Neural progenitor cell (in vitro differentiated cells): ENCODE data around the gene CHD5. TPM values are rescaled to one million over a fixed set of nuclear protein-coding genes. Genes with fewer than 3 reads are reported as not detected.

Experiments
- DNase-seq: peaks from one replicate; pipeline ENCODE4 v3.0.0-alpha.2; 2016; ENCODE audit warnings: low spot score
- H2AFZ ChIP-seq: fragments of 200-600 bp; sonication (generic); replicated peaks from 2 replicates; pipeline ENCODE4 v1.6.1; 2016; ENCODE audit warnings: antibody characterized with exemption
- H3F3A ChIP-seq: fragments of 200-600 bp; sonication (generic); 2 replicates; pipeline ENCODE4 v1.6.1; 2016; ENCODE audit warnings: antibody characterized with exemption, low read depth
- H3K27ac ChIP-seq: fragments of 200-600 bp; sonication (generic); 2 replicates; pipeline ENCODE4 v1.5.1; 2016; ENCODE audit warnings: mild to moderate bottlenecking
- H3K27me3 ChIP-seq: fragments of 200-600 bp; sonication (generic); 2 replicates; pipeline ENCODE4 v1.6.1; 2016; ENCODE audit warnings: mild to moderate bottlenecking, moderate library complexity
- H3K36me3 ChIP-seq: fragments of 200-600 bp; sonication (generic); 2 replicates; pipeline ENCODE4 v1.5.1; 2016
- H3K4me1 ChIP-seq: fragments of 200-600 bp; sonication (generic); 2 replicates; pipeline ENCODE4 v1.6.1; 2016; ENCODE audit warnings: mixed run types
- H3K4me2 ChIP-seq: fragments of 200-600 bp; sonication (generic); 2 replicates; pipeline ENCODE4 v1.6.1; 2016
- H3K4me3 ChIP-seq: fragments of 200-600 bp; sonication (generic); 2 replicates; pipeline ENCODE4 v1.5.1; 2016
- H3K79me2 ChIP-seq: fragments of 200-600 bp; sonication (generic); 2 replicates; pipeline ENCODE4 v1.6.1; 2016; ENCODE audit warnings: low read depth
- H3K9ac ChIP-seq: fragments of 200-600 bp; sonication (generic); 2 replicates; pipeline ENCODE4 v1.6.1; 2016
- H3K9me3 ChIP-seq: fragments of 200-600 bp; sonication (generic); 2 replicates; pipeline ENCODE4 v1.5.1; 2016; ENCODE audit warnings: low read depth
- H4K20me1 ChIP-seq: fragments of 200-600 bp; sonication (generic); 2 replicates; pipeline ENCODE4 v1.6.1; 2016; ENCODE audit warnings: low read depth
- H3K27ac Mint-ChIP-seq: 3 replicates; pipeline ENCODE4 v1.8.0; 2021; ENCODE audit warnings: mixed read lengths
- H3K27me3 Mint-ChIP-seq: 2 replicates; pipeline ENCODE4 v1.8.0; 2022; ENCODE audit warnings: low read depth, mild to moderate bottlenecking, inconsistent platforms, moderate library complexity, mixed read lengths; ENCODE audit not compliant: insufficient read depth
- H3K36me3 Mint-ChIP-seq: 3 replicates; pipeline ENCODE4 v1.8.0; 2021; ENCODE audit warnings: mixed read lengths
- H3K4me1 Mint-ChIP-seq: 3 replicates; pipeline ENCODE4 v1.8.0; 2021; ENCODE audit warnings: mixed read lengths
- H3K4me3 Mint-ChIP-seq: 3 replicates; pipeline ENCODE4 v1.8.0; 2021; ENCODE audit warnings: mild to moderate bottlenecking, moderate library complexity, mixed read lengths
- H3K9me3 Mint-ChIP-seq: 3 replicates; pipeline ENCODE4 v1.8.0; 2020; ENCODE audit warnings: mixed read lengths
- EZH2 ChIP-seq: fragments of 200-600 bp; sonication (generic); IDR thresholded peaks from 2 replicates; pipeline ENCODE4 v1.6.1; 2017; ENCODE audit warnings: antibody characterized with exemption, mild to moderate bottlenecking, moderate library complexity
- EZH2phosphoT487 ChIP-seq: fragments of 200-600 bp; sonication (generic); IDR thresholded peaks from 2 replicates; pipeline ENCODE4 v1.6.1; 2017; ENCODE audit warnings: antibody characterized with exemption
- total RNA-seq: library from RNA; depleted of rRNA; stranded (reverse); fragments of >200 nt; gene quantifications from 2 replicates; pipeline ENCODE4 v1.2.3, GENCODE V29; 2015; ENCODE audit warnings: low replicate concordance
- TF ChIP-seq, protein P1 (sequence below): fragments of 200-600 bp; sonication (generic); IDR thresholded peaks from 2 replicates; pipeline ENCODE4 v1.5.1; 2017; ENCODE audit warnings: antibody characterized with exemption, mild to moderate bottlenecking

The CHD5 gene
- total RNA-seq, 1 donor from 2014 or later, result 0.17 TPM

DNA sequence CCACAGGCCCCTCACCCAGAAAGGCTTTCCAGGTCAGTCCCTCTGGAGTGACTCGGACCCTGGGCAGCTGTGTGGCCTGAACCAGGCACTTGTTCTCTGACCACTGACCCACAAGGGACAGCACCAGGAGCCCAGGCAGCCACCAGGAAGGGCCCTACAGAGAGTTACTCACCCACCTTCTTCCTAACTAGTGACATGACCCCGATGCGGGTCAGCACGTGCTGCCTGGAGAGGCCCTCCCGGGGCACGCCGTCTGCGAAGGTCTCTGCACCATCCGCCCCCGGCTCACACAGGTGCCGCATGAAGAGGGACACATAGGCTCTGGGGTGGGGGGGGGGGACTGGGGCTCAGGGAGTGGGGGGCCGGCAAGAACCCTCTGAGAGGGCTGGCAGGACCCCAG, 55.8 kb downstream of the CHD5 start:
- peaks cover 4% of the 10 kb centered on the region for H3K4me1 Mint-ChIP-seq
- TF ChIP-seq, protein P1, sequence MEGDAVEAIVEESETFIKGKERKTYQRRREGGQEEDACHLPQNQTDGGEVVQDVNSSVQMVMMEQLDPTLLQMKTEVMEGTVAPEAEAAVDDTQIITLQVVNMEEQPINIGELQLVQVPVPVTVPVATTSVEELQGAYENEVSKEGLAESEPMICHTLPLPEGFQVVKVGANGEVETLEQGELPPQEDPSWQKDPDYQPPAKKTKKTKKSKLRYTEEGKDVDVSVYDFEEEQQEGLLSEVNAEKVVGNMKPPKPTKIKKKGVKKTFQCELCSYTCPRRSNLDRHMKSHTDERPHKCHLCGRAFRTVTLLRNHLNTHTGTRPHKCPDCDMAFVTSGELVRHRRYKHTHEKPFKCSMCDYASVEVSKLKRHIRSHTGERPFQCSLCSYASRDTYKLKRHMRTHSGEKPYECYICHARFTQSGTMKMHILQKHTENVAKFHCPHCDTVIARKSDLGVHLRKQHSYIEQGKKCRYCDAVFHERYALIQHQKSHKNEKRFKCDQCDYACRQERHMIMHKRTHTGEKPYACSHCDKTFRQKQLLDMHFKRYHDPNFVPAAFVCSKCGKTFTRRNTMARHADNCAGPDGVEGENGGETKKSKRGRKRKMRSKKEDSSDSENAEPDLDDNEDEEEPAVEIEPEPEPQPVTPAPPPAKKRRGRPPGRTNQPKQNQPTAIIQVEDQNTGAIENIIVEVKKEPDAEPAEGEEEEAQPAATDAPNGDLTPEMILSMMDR, result no peak
- TF ChIP-seq EZH2 (no peak), EZH2phosphoT487 (no peak)
- H3K36me3 ChIP-seq, result no peaks in the 10 kb centered on the region
- H4K20me1 ChIP-seq, result no peaks in the 10 kb centered on the region
- H3K4me2 ChIP-seq, result no peak overlapping the region
- H3K4me3 ChIP-seq, result no peak overlapping the region
- no peaks in the 10 kb centered on the region for H3K9me3 Mint-ChIP-seq
- no peaks in the 10 kb centered on the region for H3K36me3 Mint-ChIP-seq
- H3K4me1 ChIP-seq, result peaks cover 4% of the 10 kb centered on the region
- H2AFZ ChIP-seq, result no peak overlapping the region
- H3K27ac Mint-ChIP-seq, result no peak overlapping the region
- H3F3A ChIP-seq, result no peaks in the 10 kb centered on the region
- no peak overlapping the region for H3K4me3 Mint-ChIP-seq
- H3K27me3 ChIP-seq, result peaks cover 16% of the 10 kb centered on the region
- no peak for DNase-seq
- no peaks in the 10 kb centered on the region for H3K79me2 ChIP-seq
- no peak overlapping the region for H3K9ac ChIP-seq
- H3K9me3 ChIP-seq, result no peaks in the 10 kb centered on the region
- H3K27ac ChIP-seq, result no peak overlapping the region
- H3K27me3 Mint-ChIP-seq, result peaks cover 18% of the 10 kb centered on the region

DNA sequence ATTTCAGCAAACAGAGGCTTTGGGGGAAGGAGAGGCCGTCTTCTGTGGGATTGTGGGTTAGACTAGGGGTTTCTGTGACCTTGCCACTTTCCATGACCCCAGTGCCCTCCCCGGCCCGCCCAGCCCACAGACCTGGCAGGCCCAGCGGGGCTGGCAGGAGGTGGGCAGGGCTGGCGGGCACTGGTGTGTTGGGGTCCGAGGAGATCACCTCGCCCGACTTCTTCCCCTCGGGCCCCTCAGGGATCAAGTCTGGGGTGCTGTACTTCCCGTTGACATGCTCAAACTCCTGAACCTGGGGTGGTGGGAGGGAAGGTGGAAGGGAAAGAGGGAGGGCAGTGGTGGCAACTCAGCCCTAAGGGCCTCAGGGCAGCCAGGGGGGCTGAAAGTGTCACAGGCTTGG, 56.3 kb downstream of the CHD5 start:
- H3K9me3 ChIP-seq, result no peaks in the 10 kb centered on the region
- peaks cover 16% of the 10 kb centered on the region for H3K27me3 ChIP-seq
- Mint-ChIP-seq H3K9me3 (no peaks in the 10 kb centered on the region), H3K4me3 (no peak overlapping the region), H3K27me3 (peaks cover 16% of the 10 kb centered on the region), H3K4me1 (peaks cover 4% of the 10 kb centered on the region), H3K27ac (no peak overlapping the region), H3K36me3 (no peaks in the 10 kb centered on the region)
- DNase-seq, result no peak
- H4K20me1 ChIP-seq, result no peaks in the 10 kb centered on the region
- H3K27ac ChIP-seq, result no peak overlapping the region
- no peaks in the 10 kb centered on the region for H3F3A ChIP-seq
- no peak overlapping the region for H2AFZ ChIP-seq
- no peak overlapping the region for H3K4me2 ChIP-seq
- peaks cover 4% of the 10 kb centered on the region for H3K4me1 ChIP-seq
- H3K79me2 ChIP-seq, result no peaks in the 10 kb centered on the region
- no peaks in the 10 kb centered on the region for H3K36me3 ChIP-seq
- H3K4me3 ChIP-seq, result no peak overlapping the region
- H3K9ac ChIP-seq, result no peak overlapping the region
- no peak for TF ChIP-seq EZH2phosphoT487
- TF ChIP-seq, protein P1, result no peak

DNA sequence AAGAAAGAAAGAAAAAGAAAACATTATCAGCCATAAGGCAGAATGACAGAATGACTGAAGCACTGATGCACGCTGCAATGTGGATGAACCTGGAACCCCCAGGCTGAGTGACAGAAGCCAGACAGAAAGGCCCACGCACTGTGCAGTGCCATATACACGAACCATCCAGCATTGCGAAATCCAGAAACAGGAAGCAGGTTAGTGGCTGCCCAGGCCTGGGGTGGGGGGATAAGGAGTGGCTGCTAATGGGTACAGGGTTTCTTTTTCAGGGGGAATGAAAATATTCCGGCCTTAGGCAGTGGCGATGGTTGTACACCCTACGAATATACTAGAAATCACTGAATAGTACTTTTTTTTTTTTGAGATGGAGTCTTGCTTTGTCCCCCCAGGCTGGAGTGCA, 57.0 kb downstream of the CHD5 start:
- no peak overlapping the region for H3K4me2 ChIP-seq
- no peaks in the 10 kb centered on the region for H3K79me2 ChIP-seq
- TF ChIP-seq, protein P1, result no peak
- no peak for TF ChIP-seq EZH2
- H3F3A ChIP-seq, result no peaks in the 10 kb centered on the region
- no peak overlapping the region for H3K9ac ChIP-seq
- no peak overlapping the region for H2AFZ ChIP-seq
- Mint-ChIP-seq H3K36me3 (no peaks in the 10 kb centered on the region), H3K4me1 (peaks cover 4% of the 10 kb centered on the region), H3K27ac (no peak overlapping the region), H3K9me3 (no peaks in the 10 kb centered on the region), H3K27me3 (peaks cover 12% of the 10 kb centered on the region), H3K4me3 (no peak overlapping the region)
- H3K36me3 ChIP-seq, result no peaks in the 10 kb centered on the region
- DNase-seq, result no peak
- H3K4me1 ChIP-seq, result peaks cover 4% of the 10 kb centered on the region
- H3K9me3 ChIP-seq, result no peaks in the 10 kb centered on the region
- peaks cover 8% of the 10 kb centered on the region for H3K27me3 ChIP-seq
- no peak overlapping the region for H3K27ac ChIP-seq
- no peaks in the 10 kb centered on the region for H4K20me1 ChIP-seq
- H3K4me3 ChIP-seq, result no peak overlapping the region
